ENCODE results near the gene WDFY1. TPM values are rescaled to one million over a fixed set of nuclear protein-coding genes. Genes with fewer than 3 reads are reported as not detected.

Gene WDFY1
- total RNA-seq, 1 experiment from 2014 or later: 44.7 TPM

DNA sequence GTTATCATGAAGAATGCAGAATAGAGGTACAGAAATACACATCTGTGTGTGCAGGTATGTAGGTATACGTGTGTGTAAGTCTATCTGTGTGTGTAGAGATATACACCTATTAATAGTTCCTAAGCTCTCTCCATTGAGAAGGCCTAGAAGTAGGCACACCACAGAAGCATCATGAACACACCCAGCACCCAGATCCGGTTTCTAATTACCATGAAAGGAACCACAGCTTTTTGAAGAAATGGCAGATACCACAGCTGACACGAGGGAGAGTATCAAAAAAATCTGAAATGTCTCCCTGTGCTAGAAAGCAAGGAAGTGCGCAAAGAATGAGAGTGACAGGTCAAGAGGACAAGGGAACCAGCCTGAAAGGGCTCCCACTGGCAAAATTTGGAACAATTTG lies 80.0 kb downstream of the WDFY1 start:
- Histone ChIP-seq H4K20me1 (ENCODE audit: insufficient read depth) (no peaks in the 10 kb centered on the region), H3K27ac (ENCODE audit: low read depth, low read length) (no peak overlapping the region), H2AFZ (ENCODE audit: low read depth, low read length, poor library complexity, severe bottlenecking) (no peak overlapping the region), H3K79me2 (ENCODE audit: insufficient read depth, low read length) (no peaks in the 10 kb centered on the region), H3K27me3 (ENCODE audit: insufficient read depth, low read length) (no peaks in the 10 kb centered on the region), H3K9me3 (ENCODE audit: control insufficient read depth in 1 of 2, insufficient read depth in 1 of 2, low read depth in 1 of 2, low read length in 2 of 2) (no peaks in the 10 kb centered on the region), H3K36me3 (ENCODE audit: control insufficient read depth in 1 of 2, insufficient read depth in 2 of 2, low read length in 2 of 2) (no peaks in the 10 kb centered on the region), H3K9me2 (ENCODE audit: insufficient read depth) (no peaks in the 10 kb centered on the region), H3K4me2 (ENCODE audit: low read length) (no peak overlapping the region), H3K9ac (ENCODE audit: low read length) (no peak overlapping the region), H3K4me3 (replicated peaks in 1 of 2; ENCODE audit: low read depth in 1 of 2, low read length in 2 of 2) (no peak overlapping the region), H3K4me1 (ENCODE audit: control insufficient read depth in 1 of 2, insufficient read depth in 2 of 2, low read length in 2 of 2) (peaks cover 26 to 39% of the 10 kb centered on the region in 2 experiments)
- RAD21 ChIA-PET (ENCODE audit: low non-redundant PET in 1 of 2, low total read pairs in 2 of 2, uncharacterized antibody in 2 of 2, unreplicated experiment in 2 of 2): no interaction called here
- POLR2A ChIA-PET: no interaction called here
- intact Hi-C loops (cut with micrococcal nuclease): no loop called here
- BruUV-seq (replicated peaks): no TSS peak
- no peak for DNase-seq (ENCODE audit: low read depth, low spot score)
- no peak for TF ChIP-seq POLR2A (IDR thresholded peaks at IDR 0.05; ENCODE audit: borderline replicate concordance, extremely low read depth, insufficient read depth, insufficient read length)
- TF ChIP-seq SRF (IDR thresholded peaks at IDR 0.05; ENCODE audit: low read depth): no peak
- TF ChIP-seq EZH2phosphoT487 (IDR thresholded peaks at IDR 0.05; ENCODE audit: borderline replicate concordance): no peak
- TF ChIP-seq TCF7L2 (IDR thresholded peaks at IDR 0.05; ENCODE audit: borderline replicate concordance, extremely low read depth, insufficient read depth, insufficient read length): no peak
- no peak for ATAC-seq
- CTCF ChIA-PET: no interaction called here

DNA sequence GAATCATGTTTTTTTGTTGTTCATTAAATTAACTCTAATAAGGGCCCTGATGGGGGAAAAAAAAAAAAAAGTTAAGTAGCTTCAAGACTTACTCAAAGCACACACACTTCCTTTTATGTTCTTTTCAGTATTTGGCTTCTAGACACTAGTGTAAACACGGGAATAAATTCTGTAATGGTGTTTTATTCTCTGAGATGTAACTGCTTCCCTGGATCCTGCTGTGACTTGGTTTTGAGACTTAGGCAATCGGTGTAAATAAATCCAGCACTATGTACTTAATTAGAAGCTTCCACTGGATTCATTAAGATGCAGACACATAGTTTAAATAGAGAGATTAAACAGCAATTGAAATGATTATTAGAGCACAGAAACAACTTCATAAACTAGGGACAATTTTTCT lies 81.6 kb downstream of the WDFY1 start:
- no peak overlapping the region for H3K4me3 ChIP-seq (replicated peaks in 1 of 2; ENCODE audit: low read depth in 1 of 2, low read length in 2 of 2)
- ChIA-PET CTCF (interaction anchor here (1.3 kb wide), 1 partner anchor 106 kb away, joined by 5 read pairs; no protein-coding TSS in a partner anchor), RAD21 (ENCODE audit: low non-redundant PET in 1 of 2, low total read pairs in 2 of 2, uncharacterized antibody in 2 of 2, unreplicated experiment in 2 of 2) (no interaction called here), POLR2A (no interaction called here)
- no peak for ATAC-seq
- H3K4me2 ChIP-seq (ENCODE audit: low read length): no peak overlapping the region
- no peak overlapping the region for H3K27ac ChIP-seq (ENCODE audit: low read depth, low read length)
- peaks cover 37 to 53% of the 10 kb centered on the region in 2 experiments for H3K4me1 ChIP-seq (ENCODE audit: control insufficient read depth in 1 of 2, insufficient read depth in 2 of 2, low read length in 2 of 2)
- no peaks in the 10 kb centered on the region for H3K27me3 ChIP-seq (ENCODE audit: insufficient read depth, low read length)
- no peaks in the 10 kb centered on the region for H3K36me3 ChIP-seq (ENCODE audit: control insufficient read depth in 1 of 2, insufficient read depth in 2 of 2, low read length in 2 of 2)
- no peaks in the 10 kb centered on the region for H4K20me1 ChIP-seq (ENCODE audit: insufficient read depth)
- no peaks in the 10 kb centered on the region for H3K9me2 ChIP-seq (ENCODE audit: insufficient read depth)
- H2AFZ ChIP-seq (ENCODE audit: low read depth, low read length, poor library complexity, severe bottlenecking): no peak overlapping the region
- no peaks in the 10 kb centered on the region for H3K79me2 ChIP-seq (ENCODE audit: insufficient read depth, low read length)
- BruUV-seq (replicated peaks): no TSS peak
- H3K9me3 ChIP-seq (ENCODE audit: control insufficient read depth in 1 of 2, insufficient read depth in 1 of 2, low read depth in 1 of 2, low read length in 2 of 2): no peaks in the 10 kb centered on the region
- no peak overlapping the region for H3K9ac ChIP-seq (ENCODE audit: low read length)
- DNase-seq (ENCODE audit: low read depth, low spot score): no peak
- intact Hi-C loops (cut with micrococcal nuclease): loop anchor here (5.0 kb wide), 3 partner anchors 166 to 891 kb away; no protein-coding TSS in a partner anchor
- no peak for TF ChIP-seq ELF1 (IDR thresholded peaks at IDR 0.05; ENCODE audit: borderline replicate concordance, low read depth)
- TF ChIP-seq, protein P1, sequence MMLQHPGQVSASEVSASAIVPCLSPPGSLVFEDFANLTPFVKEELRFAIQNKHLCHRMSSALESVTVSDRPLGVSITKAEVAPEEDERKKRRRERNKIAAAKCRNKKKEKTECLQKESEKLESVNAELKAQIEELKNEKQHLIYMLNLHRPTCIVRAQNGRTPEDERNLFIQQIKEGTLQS (IDR thresholded peaks at IDR 0.05): no peak
- no peak for TF ChIP-seq ZNF274 (IDR thresholded peaks at IDR 0.05; ENCODE audit: low read depth, low read length)
- TF ChIP-seq SIN3A (IDR thresholded peaks at IDR 0.05; ENCODE audit: low read depth): no peak
- no peak for TF ChIP-seq CEBPB (IDR thresholded peaks at IDR 0.05; ENCODE audit: low read depth)
- no peak for TF ChIP-seq EZH2phosphoT487 (IDR thresholded peaks at IDR 0.05; ENCODE audit: borderline replicate concordance)
- TF ChIP-seq EZH2 (IDR thresholded peaks at IDR 0.05): no peak
- TF ChIP-seq EGR1 (IDR thresholded peaks at IDR 0.05; ENCODE audit: low read depth): no peak
- TF ChIP-seq, protein P2, sequence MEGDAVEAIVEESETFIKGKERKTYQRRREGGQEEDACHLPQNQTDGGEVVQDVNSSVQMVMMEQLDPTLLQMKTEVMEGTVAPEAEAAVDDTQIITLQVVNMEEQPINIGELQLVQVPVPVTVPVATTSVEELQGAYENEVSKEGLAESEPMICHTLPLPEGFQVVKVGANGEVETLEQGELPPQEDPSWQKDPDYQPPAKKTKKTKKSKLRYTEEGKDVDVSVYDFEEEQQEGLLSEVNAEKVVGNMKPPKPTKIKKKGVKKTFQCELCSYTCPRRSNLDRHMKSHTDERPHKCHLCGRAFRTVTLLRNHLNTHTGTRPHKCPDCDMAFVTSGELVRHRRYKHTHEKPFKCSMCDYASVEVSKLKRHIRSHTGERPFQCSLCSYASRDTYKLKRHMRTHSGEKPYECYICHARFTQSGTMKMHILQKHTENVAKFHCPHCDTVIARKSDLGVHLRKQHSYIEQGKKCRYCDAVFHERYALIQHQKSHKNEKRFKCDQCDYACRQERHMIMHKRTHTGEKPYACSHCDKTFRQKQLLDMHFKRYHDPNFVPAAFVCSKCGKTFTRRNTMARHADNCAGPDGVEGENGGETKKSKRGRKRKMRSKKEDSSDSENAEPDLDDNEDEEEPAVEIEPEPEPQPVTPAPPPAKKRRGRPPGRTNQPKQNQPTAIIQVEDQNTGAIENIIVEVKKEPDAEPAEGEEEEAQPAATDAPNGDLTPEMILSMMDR (IDR thresholded peaks at IDR 0.05 in 2 of 3, conservative IDR thresholded peaks at IDR 0.05 in 1 of 3; ENCODE audit: borderline replicate concordance in 1 of 3, insufficient read depth in 1 of 3, low read depth in 2 of 3, low read length in 2 of 3): no peak
- no peak for TF ChIP-seq SP1 (IDR thresholded peaks at IDR 0.05; ENCODE audit: low read depth)
- TF ChIP-seq YY1 (IDR thresholded peaks at IDR 0.05; ENCODE audit: extremely low read depth, insufficient replicate concordance, low read depth, low read length): no peak
- TF ChIP-seq TCF7L2 (IDR thresholded peaks at IDR 0.05; ENCODE audit: borderline replicate concordance, extremely low read depth, insufficient read depth, insufficient read length): no peak
- TF ChIP-seq, protein P3, sequence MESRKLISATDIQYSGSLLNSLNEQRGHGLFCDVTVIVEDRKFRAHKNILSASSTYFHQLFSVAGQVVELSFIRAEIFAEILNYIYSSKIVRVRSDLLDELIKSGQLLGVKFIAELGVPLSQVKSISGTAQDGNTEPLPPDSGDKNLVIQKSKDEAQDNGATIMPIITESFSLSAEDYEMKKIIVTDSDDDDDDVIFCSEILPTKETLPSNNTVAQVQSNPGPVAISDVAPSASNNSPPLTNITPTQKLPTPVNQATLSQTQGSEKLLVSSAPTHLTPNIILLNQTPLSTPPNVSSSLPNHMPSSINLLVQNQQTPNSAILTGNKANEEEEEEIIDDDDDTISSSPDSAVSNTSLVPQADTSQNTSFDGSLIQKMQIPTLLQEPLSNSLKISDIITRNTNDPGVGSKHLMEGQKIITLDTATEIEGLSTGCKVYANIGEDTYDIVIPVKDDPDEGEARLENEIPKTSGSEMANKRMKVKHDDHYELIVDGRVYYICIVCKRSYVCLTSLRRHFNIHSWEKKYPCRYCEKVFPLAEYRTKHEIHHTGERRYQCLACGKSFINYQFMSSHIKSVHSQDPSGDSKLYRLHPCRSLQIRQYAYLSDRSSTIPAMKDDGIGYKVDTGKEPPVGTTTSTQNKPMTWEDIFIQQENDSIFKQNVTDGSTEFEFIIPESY (IDR thresholded peaks at IDR 0.05; ENCODE audit: extremely low read depth, insufficient replicate concordance, low read length): no peak
- TF ChIP-seq CBX3 (IDR thresholded peaks at IDR 0.05; ENCODE audit: low read depth): no peak
- TF ChIP-seq FOSL1 (IDR thresholded peaks at IDR 0.05; ENCODE audit: low read depth): no peak

All from HCT116 (cell line).